PFSK-1 (cell line): ENCODE measurements around the gene KRTAP27-1.

Experiments used
- FOXP2 ChIP-seq: optimal IDR thresholded peaks from 2 replicates; pipeline ENCODE3; 2011; ENCODE audit warnings: borderline replicate concordance, control low read depth, inconsistent platforms; ENCODE audit not compliant: insufficient read depth; ENCODE audit errors: extremely low read length, extremely low read depth
- POLR2AphosphoS5 ChIP-seq: IDR thresholded peaks from 2 replicates; pipeline ENCODE4 v1.6.1; 2012; ENCODE audit warnings: low read depth, mild to moderate bottlenecking, control low read depth, low read length, moderate library complexity
- REST ChIP-seq, 2 experiments: IDR thresholded peaks; 2 replicates each; pipeline versions ENCODE4 v1.6.1 to v1.8.0; 2011 to 2012; ENCODE audit warnings: low read depth in 2 of 2, low read length in 2 of 2, control low read depth in 1 of 2, inconsistent platforms in 1 of 2, mild to moderate bottlenecking in 1 of 2, moderate library complexity in 1 of 2; ENCODE audit not compliant: insufficient read depth in 1 of 2
- SIN3A ChIP-seq: IDR thresholded peaks from 2 replicates; pipeline ENCODE4 v1.6.1; 2012; ENCODE audit warnings: mild to moderate bottlenecking, low read length, moderate library complexity, borderline replicate concordance; ENCODE audit not compliant: insufficient read depth
- TAF1 ChIP-seq: IDR thresholded peaks from 2 replicates; pipeline ENCODE4 v1.6.1; 2012; ENCODE audit warnings: low read length, control low read depth, borderline replicate concordance; ENCODE audit not compliant: insufficient read depth

KRTAP27-1 gene

GRCh38 chr21:30345014-30345413 is 7.5 kb upstream of the KRTAP27-1 start:
- TF ChIP-seq FOXP2 (no peak), POLR2AphosphoS5 (no peak), TAF1 (no peak)

GRCh38 chr21:30340714-30341573 is 3.5 kb upstream of the KRTAP27-1 start:
- TF ChIP-seq SIN3A, result no peak
- no peak for TF ChIP-seq POLR2AphosphoS5
- TF ChIP-seq TAF1, result no peak
- no peak for TF ChIP-seq FOXP2
- TF ChIP-seq REST (IDR thresholded peaks at IDR 0.05; ENCODE audit: insufficient read depth in 1 of 2, low read depth in 2 of 2, low read length in 2 of 2), result no peak

- TF ChIP-seq TAF1, result no peak
Measured at GRCh38 chr21:30338717-30339116, 1.2 kb upstream of the KRTAP27-1 start.

- TF ChIP-seq FOXP2 (no peak), SIN3A (no peak), TAF1 (no peak), REST (IDR thresholded peaks at IDR 0.05; ENCODE audit: insufficient read depth in 1 of 2, low read depth in 2 of 2, low read length in 2 of 2) (no peak), POLR2AphosphoS5 (no peak)
Measured at GRCh38 chr21:30337772-30338171, 278 bp upstream of the KRTAP27-1 start.

DNA sequence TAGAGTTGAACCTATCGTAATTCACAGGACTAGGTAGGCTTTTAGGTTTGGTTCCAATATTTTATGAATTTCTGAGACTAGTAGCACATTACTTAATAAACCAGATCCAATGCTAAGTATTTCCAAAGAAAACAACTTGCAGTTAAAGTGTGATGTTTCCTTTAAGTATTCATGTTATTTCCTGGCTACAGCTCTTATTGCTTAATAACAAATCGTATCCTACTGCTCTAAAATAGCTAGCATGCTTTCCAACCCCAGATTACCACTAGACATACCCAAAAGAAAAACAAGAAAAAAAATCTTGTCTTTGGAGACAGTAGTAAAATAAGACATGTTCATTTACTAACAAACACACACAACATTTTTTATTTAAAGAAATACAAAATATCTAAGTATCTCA is 898 bp downstream of the KRTAP27-1 start:
- no peak for TF ChIP-seq TAF1

DNA sequence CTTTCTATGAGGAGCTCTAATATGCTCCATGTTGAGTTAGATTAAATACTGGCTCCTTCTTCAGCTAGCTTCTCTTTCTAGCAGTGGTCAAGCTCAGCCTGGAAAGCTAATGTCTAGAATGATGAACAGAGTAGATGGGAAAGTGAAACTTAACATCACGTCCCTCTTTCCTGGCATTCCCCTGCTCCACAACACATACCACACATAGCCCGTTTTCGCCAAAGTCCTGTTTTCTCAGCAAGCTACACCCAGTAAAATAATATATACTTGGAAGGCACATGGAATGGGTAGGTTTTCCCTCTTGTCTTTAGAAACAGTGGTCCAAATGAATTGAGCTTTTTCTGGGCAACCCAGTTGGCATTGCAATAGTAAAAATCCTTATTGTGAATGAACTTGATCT is 3.8 kb downstream of the KRTAP27-1 start:
- TF ChIP-seq REST (IDR thresholded peaks at IDR 0.05; ENCODE audit: insufficient read depth in 1 of 2, low read depth in 2 of 2, low read length in 2 of 2) (no peak), FOXP2 (no peak), POLR2AphosphoS5 (no peak), SIN3A (no peak), TAF1 (no peak)

DNA sequence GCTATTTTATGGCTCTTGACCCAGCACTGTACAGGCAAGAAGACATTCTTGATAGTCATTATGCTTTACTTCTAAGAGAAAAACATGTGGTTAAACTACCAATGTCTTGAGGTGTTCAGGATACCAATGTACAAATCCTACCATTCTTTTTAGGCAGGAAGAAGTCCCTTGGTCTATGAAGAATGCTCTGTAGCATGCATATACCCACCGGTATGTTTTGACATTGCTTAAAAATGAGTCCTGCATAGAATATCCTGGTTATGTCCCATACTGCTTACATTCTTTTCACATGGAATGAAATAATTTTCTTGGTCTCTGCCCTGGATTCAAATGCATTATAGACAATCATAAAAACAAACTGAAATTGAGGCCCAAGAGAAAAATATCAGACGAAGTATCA is 4.8 kb downstream of the KRTAP27-1 start:
- TF ChIP-seq REST (IDR thresholded peaks at IDR 0.05; ENCODE audit: insufficient read depth in 1 of 2, low read depth in 2 of 2, low read length in 2 of 2) (no peak), FOXP2 (no peak), TAF1 (no peak), SIN3A (no peak), POLR2AphosphoS5 (no peak)
